Endothelial cell of umbilical vein (primary cell): Measurements from ENCODE around the gene ATPAF1. TPM values are rescaled to one million over a fixed set of nuclear protein-coding genes. Genes with fewer than 3 reads are reported as not detected.

Source experiments
- BruUV-seq: library from RNA; stranded (reverse); fragments of 400-500 nt; replicated peaks from 2 replicates; lab custom pipeline; 2021; lab: Mats Ljungman, UMichigan
- CTCF ChIA-PET: fragments of 300-600, 350-600 bp; sonication (Branson Sonifier 250); formaldehyde crosslinking; loops from one replicate; lab custom pipeline; 2021; ENCODE audit warnings: antibody characterized with exemption, inconsistent platforms; lab: Charles Lee
- POLR2A ChIA-PET: fragments of 300-600, 350-600 bp; sonication (Branson Sonifier 250); formaldehyde crosslinking; loops from one replicate; lab custom pipeline; 2021; ENCODE audit warnings: antibody characterized with exemption, inconsistent platforms; lab: Charles Lee
- DNase-seq: peaks from one replicate; pipeline ENCODE4 v3.0.0-alpha.2; 2011; ENCODE audit warnings: low read depth, low spot score
- FAIRE-seq: peaks from 2 replicates; lab custom pipeline; 2011; peaks lifted over from hg19 to GRCh38; lab: Jason Lieb, UNC
- H2AFZ ChIP-seq: 2 replicates; pipeline ENCODE4 v1.6.0; 2012; ENCODE audit warnings: low read depth, low read length, control low read depth, inconsistent platforms
- H3K27ac ChIP-seq: 2 replicates; pipeline ENCODE4 v1.5.1; 2011; ENCODE audit warnings: low read depth, mild to moderate bottlenecking, control low read depth, low read length, moderate library complexity; ENCODE audit not compliant: insufficient read depth
- H3K27me3 ChIP-seq, 2 experiments: 2 replicates each; pipeline versions ENCODE4 v1.6.0 to v1.6.1; 2011; ENCODE audit warnings: low read length in 2 of 2, mixed read lengths in 1 of 2; ENCODE audit not compliant: control insufficient read depth in 2 of 2, insufficient read depth in 2 of 2
- H3K36me3 ChIP-seq, 2 experiments: 2 replicates in 1 of 2; 3 replicates in 1 of 2; pipeline ENCODE4 v1.5.1; 2011; ENCODE audit warnings: low read length in 2 of 2, mild to moderate bottlenecking in 1 of 2, moderate library complexity in 1 of 2; ENCODE audit not compliant: control insufficient read depth in 2 of 2, insufficient read depth in 2 of 2; ENCODE audit errors: extremely low read depth in 1 of 2
- H3K4me1 ChIP-seq: 3 replicates; pipeline ENCODE4 v1.5.1; 2011; ENCODE audit warnings: mild to moderate bottlenecking, low read length; ENCODE audit not compliant: control insufficient read depth, insufficient read depth; ENCODE audit errors: extremely low read depth
- H3K4me2 ChIP-seq: 2 replicates; pipeline ENCODE4 v1.6.1; 2011; ENCODE audit warnings: low read length, control low read depth, mixed read lengths; ENCODE audit not compliant: insufficient read depth
- H3K4me3 ChIP-seq, 3 experiments: fragments of 200-600 bp in 1 of 3; sonication (generic), shearing (Covaris generic) in 1 of 3; replicated peaks in 1 of 3; 2 replicates each; pipeline ENCODE4 v1.5.1; 2011 to 2016; ENCODE audit warnings: control low read depth in 3 of 3, low read length in 3 of 3, mild to moderate bottlenecking in 2 of 3, inconsistent platforms in 1 of 3, low read depth in 1 of 3, moderate library complexity in 1 of 3; ENCODE audit not compliant: insufficient read depth in 1 of 3
- H3K79me2 ChIP-seq: 2 replicates; pipeline ENCODE4 v1.6.0; 2012; ENCODE audit warnings: low read length, inconsistent platforms; ENCODE audit not compliant: control insufficient read depth, insufficient read depth
- H3K9ac ChIP-seq: replicated peaks from 2 replicates; pipeline ENCODE3; 2011; ENCODE audit warnings: low read length, control low read depth; ENCODE audit not compliant: insufficient read depth; ENCODE audit errors: extremely low read depth
- H3K9me1 ChIP-seq: replicated peaks from 3 replicates; pipeline ENCODE4 v1.6.0; 2011; ENCODE audit warnings: mild to moderate bottlenecking, low read length; ENCODE audit not compliant: control insufficient read depth, insufficient read depth; ENCODE audit errors: extremely low read depth
- H3K9me3 ChIP-seq: replicated peaks from 2 replicates; pipeline ENCODE4 v1.5.1; 2012; ENCODE audit warnings: low read length, inconsistent platforms; ENCODE audit not compliant: control insufficient read depth, insufficient read depth
- H4K20me1 ChIP-seq: replicated peaks from 2 replicates; pipeline ENCODE3; 2011; ENCODE audit warnings: mild to moderate bottlenecking, low read length; ENCODE audit not compliant: control insufficient read depth, insufficient read depth; ENCODE audit errors: extremely low read depth
- CTCF ChIP-seq, 2 donors: IDR thresholded peaks; 1 replicate in 1 of 2; 2 replicates in 1 of 2; pipeline ENCODE4 v1.5.1; 2011; ENCODE audit warnings: low read length in 2 of 2, mild to moderate bottlenecking in 2 of 2, moderate library complexity in 2 of 2, control low read depth in 1 of 2, inconsistent platforms in 1 of 2, low read depth in 1 of 2; ENCODE audit not compliant: insufficient read depth in 1 of 2; ENCODE audit errors: extremely low read depth in 1 of 2
- EZH2 ChIP-seq: IDR thresholded peaks from 2 replicates; pipeline ENCODE4 v1.6.1; 2012; ENCODE audit warnings: borderline replicate concordance, low read depth, mild to moderate bottlenecking, moderate library complexity, low read length, inconsistent platforms; ENCODE audit not compliant: severe bottlenecking
- FOS ChIP-seq: IDR thresholded peaks from 2 replicates; pipeline ENCODE4 v1.6.1; 2011; ENCODE audit warnings: mild to moderate bottlenecking, low read length, moderate library complexity, borderline replicate concordance; ENCODE audit not compliant: insufficient read depth
- JUN ChIP-seq: IDR thresholded peaks from 2 replicates; pipeline ENCODE4 v1.6.1; 2011; ENCODE audit warnings: borderline replicate concordance, low read depth; ENCODE audit not compliant: insufficient read length, insufficient read depth
- POLR2AphosphoS5 ChIP-seq: IDR thresholded peaks from 2 replicates; pipeline ENCODE4 v1.6.1; 2012; ENCODE audit warnings: low read depth, mild to moderate bottlenecking, control low read depth, low read length, moderate library complexity; ENCODE audit not compliant: insufficient read depth
- dilution Hi-C: fragments of 300-500 bp; cut with MboI; formaldehyde crosslinking; loops from one replicate; pipeline ENCODE4 v1.15.0; 2019; ENCODE audit warnings: low sequenced_read_pairs; ENCODE audit not compliant: extremely low pct_ligation_motif_present
- intact Hi-C: fragments of 100-400 bp; cut with micrococcal nuclease; formaldehyde crosslinking; loops from one replicate; pipeline ENCODE4 v1.10.0; 2022
- polyA plus RNA-seq, 4 experiments: library from polyadenylated mRNA; depleted of rRNA in 3 of 4; stranded (reverse) in 3 of 4; unstranded in 1 of 4; fragments of >200 nt; gene quantifications; 2 replicates each; pipeline versions ENCODE4 v1.2.1 to v1.2.3, GENCODE V29; 2011 to 2012; ENCODE audit warnings: missing spikeins in 1 of 4
- total RNA-seq: library from RNA; stranded (reverse); gene quantifications from 2 replicates; pipeline ENCODE4 v1.2.3, GENCODE V29; 2021

ATPAF1 gene
- total and polyA plus RNA-seq, 2 donors (not counting 3 experiments of a cell fraction or from before 2014, with no cell fraction given): 28.3 to 29.6 TPM

- no peak for FAIRE-seq
- Histone ChIP-seq H3K9me3 (no peaks in the 10 kb centered on the region), H3K4me1 (peaks cover 14% of the 10 kb centered on the region), H3K4me3 (no peak overlapping the region), H3K9me1 (no peaks in the 10 kb centered on the region), H3K4me2 (no peak overlapping the region), H3K27ac (no peak overlapping the region), H2AFZ (no peak overlapping the region), H3K79me2 (no peaks in the 10 kb centered on the region), H3K36me3 (peaks cover 4 to 16% of the 10 kb centered on the region in 2 experiments), H3K27me3 (no peaks in the 10 kb centered on the region), H3K9ac (no peak overlapping the region), H4K20me1 (no peaks in the 10 kb centered on the region)
- ChIA-PET CTCF (interaction anchor here (1.7 kb wide), 1 partner anchor 10 kb away, joined by 5 read pairs; the partner anchor contains the start of gene ATPAF1), POLR2A (no interaction called here)
- TF ChIP-seq CTCF (IDR thresholded peaks at IDR 0.05; ENCODE audit: extremely low read depth in 1 of 2, insufficient read depth in 1 of 2, low read depth in 1 of 2, low read length in 2 of 2): no peak
- dilution Hi-C loops: no loop called here
- intact Hi-C loops: no loop called here
- BruUV-seq: no TSS peak
- DNase-seq: no peak
Measured at GRCh38 chr1:46677339-46677738, 9.2 kb upstream of the ATPAF1 start.

GRCh38 chr1:46676531-46676930 is 8.4 kb upstream of the ATPAF1 start:
- FAIRE-seq (no peak), DNase-seq (no peak)
- POLR2A ChIA-PET: no interaction called here
- Histone ChIP-seq H4K20me1 (no peaks in the 10 kb centered on the region), H3K9ac (no peak overlapping the region), H3K27me3 (no peaks in the 10 kb centered on the region), H2AFZ (no peak overlapping the region), H3K79me2 (no peaks in the 10 kb centered on the region), H3K4me2 (no peak overlapping the region), H3K4me1 (peaks cover 6% of the 10 kb centered on the region), H3K27ac (no peak overlapping the region), H3K36me3 (peaks cover 4 to 16% of the 10 kb centered on the region in 2 experiments), H3K4me3 (no peak overlapping the region), H3K9me3 (no peaks in the 10 kb centered on the region), H3K9me1 (no peaks in the 10 kb centered on the region)
- TF ChIP-seq EZH2 (no peak), POLR2AphosphoS5 (no peak), JUN (no peak), FOS (no peak)
- no TSS peak for BruUV-seq
- dilution Hi-C loops (no loop called here), intact Hi-C loops (no loop called here)
- CTCF ChIA-PET: interaction anchor here (3.6 kb wide), 1 partner anchor 48 kb away, joined by 12 read pairs; no protein-coding TSS in a partner anchor
